GM19328 (cell line): ENCODE results near the gene CKAP2.
"Not testable (repeated sequence)": the region's sequence is repeated elsewhere in the genome, so short reads cannot be mapped to it uniquely, and the experiment has no call there.

Experiments
- ATAC-seq: cut with Tn5 transposase; IDR thresholded peaks from one replicate; pipeline ENCODE4 v1.9.1; 2021; ENCODE audit warnings: mild to moderate bottlenecking, moderate library complexity; ENCODE audit not compliant: unreplicated experiment

CKAP2 gene

DNA sequence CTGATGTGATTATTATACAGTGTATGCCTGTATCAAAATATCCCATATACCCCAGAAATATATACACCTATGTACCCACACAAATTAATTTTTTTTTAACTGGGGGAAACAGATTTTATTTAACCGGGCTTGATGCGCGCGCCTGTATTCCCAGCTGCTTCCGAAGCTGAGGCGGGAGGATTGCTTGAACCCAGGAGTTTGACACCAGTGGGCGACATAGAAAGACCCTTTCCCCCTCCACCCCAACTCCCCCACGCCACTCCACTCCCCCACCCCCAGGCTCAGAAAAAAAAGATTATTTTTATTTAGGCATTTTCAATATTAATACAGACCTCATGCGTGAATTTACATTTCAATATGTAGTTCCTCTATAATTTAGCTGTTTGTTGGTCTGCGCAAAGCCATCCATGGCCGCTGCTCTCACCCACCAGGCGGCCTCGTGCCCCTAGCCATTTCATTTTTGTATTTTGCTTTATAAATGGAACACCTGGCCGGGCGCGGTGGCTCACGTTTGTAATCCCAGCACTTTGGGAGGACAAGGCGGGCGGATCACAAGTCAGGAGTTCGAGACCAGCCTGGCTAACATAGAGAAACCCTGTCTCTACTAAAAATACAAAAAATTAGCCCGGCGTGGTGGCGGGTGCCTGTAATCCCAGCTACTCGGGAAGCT lies 4.0 kb upstream of the CKAP2 start:
- ATAC-seq = no peak

DNA sequence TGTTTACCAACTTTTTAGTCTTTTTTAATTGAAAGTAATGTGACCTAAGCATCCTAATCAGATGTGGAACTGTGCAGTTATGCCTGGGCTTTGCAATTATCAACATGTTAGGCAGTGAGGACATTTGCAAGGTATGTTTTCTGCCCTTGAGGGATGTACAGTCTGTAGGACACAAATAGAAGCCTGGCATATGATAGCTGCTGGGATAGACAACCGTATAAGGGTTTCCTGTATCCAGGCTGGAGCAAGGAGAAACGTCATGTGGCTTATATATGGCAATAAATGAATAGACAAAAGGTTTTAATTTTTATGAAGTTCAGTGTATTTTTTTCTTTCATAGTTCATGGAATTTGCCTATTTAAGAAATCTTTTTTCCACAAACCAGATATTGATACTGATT lies 2.8 kb upstream of the CKAP2 start:
- no peak for ATAC-seq

DNA sequence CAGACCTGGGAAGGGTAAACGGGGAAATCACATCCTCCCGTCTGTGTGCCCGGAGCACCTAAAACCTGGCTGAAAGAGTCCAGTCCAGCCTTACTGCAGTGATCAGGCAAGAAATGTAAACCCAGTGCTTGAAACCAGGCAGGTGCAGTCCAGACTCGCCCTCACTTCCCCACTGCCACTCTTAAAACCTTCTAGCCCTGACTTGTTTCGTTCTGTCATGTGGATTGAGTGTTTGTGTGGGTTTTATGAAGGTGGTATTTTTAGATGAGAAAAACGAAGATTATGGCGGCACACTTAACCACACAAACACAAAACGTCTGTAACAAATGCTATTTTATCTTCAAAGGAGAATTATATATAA lies 839 bp upstream of the CKAP2 start:
- ATAC-seq = peak; percentile 16

DNA sequence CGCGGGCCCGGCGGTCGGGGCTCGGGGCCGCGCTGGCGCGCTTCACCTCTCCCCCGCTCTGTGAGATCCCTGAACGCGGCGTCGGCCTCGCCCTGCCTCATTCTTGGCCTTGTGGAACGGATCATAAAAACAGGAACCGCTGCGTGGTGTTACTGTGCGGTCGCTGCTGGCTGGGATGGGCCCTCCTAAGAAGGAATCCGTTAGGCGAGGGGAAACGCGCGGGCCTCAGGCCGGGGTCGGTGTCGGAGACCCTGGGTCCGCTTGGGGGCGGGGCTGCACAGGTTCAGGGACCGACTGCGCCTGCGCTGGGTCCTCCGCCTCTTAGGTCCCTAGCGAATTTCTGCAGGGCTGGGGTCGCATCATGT lies 381 bp downstream of the CKAP2 start:
- peak; percentile 29 for ATAC-seq

DNA sequence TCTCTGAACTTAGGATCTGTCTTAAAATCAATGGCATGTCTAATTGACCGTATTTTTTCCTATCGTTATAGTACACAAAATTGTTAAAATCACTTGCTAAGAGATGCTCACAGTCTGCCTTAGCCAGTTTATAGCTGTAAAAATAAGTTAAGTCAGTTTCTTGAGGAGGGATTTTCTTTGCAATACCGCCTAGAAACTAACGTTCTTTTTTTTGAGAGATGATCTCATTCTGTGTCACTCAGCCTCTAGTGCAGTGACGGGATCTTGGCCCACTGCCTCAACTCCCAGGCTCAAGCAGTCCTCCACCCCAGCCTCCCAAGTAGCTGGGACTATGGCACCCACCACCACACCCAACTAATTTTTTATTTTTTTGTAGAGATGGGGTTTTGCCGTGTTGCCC lies 4.4 kb downstream of the CKAP2 start:
- no peak for ATAC-seq

DNA sequence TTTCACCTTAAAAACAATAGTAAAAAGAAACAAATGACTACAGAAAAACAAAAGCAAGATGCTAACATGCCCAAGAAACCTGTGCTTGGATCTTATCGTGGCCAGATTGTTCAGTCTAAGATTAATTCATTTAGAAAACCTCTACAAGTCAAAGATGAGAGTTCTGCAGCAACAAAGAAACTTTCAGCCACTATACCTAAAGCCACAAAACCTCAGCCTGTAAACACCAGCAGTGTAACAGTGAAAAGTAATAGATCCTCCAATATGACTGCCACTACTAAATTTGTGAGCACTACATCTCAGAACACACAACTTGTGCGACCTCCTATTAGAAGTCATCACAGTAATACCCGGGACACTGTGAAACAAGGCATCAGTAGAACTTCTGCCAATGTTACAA lies 6.0 kb downstream of the CKAP2 start:
- ATAC-seq = no peak

DNA sequence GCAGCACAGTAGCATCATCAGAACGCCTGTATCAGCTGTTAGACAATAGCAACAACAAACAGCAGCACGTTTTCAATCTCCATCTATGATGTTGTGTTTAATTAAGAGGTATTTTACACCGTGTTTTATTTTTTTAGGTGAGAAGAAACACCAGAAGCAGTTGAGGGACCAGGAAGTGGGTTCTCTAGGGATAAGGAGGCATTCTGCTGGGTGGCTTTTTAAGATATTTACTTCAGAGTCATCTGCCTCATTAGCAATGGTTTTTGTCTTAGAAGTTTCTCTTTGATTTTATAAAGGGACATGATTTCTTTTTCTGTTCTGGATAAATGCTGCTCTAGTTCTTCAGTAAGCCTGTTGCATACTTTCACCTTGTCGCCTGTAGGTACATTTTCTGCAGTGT lies 8.2 kb downstream of the CKAP2 start:
- ATAC-seq = no peak

DNA sequence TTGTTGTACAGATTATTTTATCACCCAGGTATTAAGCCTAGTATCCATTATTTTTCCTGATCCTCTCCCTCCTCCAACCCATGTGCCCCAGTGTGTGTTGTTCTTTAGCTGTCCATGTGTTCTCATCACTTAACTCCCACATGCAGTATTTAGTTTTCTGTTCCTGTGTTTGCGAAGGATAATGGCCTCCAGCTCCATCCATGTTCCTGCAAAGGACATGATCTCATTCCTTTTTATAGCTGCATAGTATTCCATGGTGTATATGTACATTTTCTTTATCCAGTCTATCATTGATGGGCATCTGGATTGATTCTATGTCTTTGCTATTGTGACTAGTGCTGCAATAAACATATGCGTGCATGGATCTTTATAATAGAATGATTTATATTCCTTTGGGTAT lies 13.2 kb downstream of the CKAP2 start:
- not testable (repeated sequence) for ATAC-seq

DNA sequence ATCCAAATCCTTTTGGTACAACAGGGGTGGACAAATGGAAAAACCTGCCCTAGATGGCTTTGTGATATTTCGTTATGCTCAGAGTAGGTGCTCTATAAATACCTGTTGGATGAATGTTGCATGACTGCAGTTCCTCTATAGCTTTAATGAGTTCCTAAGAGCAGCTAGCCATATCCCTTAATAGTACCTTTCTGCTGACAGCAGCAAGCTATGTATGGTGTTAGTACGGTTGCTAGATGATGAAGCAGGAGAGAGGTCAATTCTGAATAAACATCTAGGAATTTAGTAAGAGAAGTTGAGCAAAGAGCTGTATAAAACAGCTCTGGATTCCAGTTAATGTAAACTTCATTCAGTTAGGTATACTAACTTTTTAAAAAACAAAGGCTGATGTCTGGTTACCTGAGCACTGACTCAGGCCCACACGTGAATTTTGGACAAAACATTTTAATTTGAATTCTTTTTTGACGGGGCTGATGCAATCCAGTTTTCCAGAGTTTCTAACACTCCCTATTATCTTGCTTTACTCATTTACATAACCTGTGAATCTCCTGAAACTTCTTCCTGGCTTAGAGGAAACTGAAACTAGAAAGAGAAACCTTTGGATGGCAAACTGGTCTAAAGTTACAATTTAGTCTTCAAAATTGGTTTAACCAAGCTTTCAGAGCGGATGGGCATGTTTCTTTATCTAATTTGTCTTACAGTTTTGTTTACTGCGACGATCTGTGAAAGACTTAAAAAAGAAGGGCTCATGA lies 25.6 kb downstream of the CKAP2 start:
- ATAC-seq = not testable (repeated sequence)

DNA sequence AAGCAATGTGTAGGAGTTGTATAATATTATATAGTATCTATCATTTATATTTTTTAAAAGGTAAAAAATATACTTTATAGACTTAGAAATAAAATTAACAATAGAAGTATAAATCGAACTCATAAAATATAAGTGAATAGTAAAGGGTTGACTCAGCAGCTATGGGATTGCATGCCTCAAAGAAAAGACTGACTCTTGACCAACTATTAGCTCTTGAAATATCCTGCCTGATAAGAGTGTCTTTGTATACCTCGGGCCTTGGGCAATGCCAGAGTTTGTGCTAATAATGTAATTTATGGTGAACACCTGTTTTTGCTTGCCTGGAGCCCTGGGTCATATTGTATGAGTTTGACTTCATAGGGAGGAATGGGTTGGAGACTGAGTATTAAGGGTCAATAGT lies 31.8 kb downstream of the CKAP2 start:
- ATAC-seq = not testable (repeated sequence)

DNA sequence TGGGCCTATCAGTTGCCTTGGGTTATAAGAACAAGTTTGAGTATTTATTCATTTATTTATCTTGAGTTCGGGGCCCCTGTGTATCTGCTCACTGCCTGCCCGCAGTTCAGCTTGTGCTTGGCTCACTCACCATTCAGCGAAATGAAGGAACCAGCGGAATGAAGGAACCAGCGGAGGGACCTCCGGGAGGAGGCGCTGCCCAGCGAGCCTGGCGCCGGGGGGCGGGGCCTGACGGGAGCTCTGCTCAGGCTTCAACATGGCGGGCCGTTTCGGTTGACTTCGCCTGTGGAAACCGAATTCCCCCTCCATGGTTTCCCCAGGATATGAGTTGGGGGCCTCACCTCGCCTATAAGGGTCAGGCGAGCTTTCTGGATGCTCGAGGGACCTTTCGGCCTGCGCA lies 33.5 kb downstream of the CKAP2 start:
- ATAC-seq = not testable (repeated sequence)

DNA sequence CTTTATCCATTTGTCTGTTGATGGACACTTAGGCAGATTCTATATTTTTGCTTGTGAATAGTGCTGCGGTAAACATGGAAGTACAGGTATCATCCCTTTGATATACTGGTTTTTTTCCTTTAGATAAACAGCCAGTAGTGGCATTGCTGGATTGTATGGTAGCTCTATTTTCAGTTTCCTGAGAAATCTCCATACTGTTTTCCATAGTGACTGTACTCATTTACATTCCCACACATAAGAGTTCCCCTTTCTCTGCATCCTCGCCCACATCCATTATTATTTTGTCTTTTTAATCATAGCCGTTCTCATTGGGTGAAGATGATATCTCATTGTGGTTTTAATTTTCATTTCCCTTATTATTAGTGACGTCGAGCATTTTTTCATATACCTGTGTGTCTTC lies 35.7 kb downstream of the CKAP2 start:
- not testable (repeated sequence) for ATAC-seq

DNA sequence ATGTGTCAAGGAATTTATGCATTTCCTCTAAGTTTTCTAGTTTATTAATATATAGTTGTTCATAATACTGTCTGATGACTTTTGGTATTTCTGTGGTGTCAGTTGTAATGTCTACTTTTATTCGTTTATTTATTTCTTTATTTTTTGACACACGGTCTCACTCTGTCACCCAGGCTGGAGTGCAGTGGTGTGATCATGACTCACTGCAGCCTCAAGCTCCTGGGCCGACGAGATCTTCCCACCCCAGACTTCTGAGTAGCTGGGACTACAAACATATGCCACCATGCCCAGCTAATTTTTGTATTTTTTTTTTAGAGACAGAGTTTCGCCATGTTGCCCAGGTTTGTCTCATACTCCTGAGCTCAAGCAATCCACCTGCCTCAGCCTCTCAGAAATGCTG lies 39.0 kb downstream of the CKAP2 start:
- ATAC-seq = not testable (repeated sequence)

DNA sequence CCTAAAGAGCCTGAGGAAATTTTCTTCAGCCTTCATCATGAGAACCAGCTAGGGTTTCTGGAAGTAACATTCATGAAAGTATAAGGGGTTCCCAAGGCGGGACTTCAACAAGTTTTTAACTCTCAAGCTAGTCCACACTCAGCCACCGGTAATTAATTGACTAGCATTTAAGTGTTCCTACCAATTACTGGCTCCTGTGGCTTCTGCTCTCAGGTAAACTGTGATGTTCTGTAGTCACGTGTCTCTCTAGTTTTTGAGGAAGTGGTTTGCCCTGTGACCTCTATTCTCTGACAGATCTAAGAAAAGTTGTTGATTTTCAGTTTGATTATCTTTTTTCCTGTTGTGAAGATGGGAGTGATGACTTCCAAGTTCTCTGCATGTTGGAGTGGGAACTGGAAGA lies 42.7 kb downstream of the CKAP2 start:
- not testable (repeated sequence) for ATAC-seq

DNA sequence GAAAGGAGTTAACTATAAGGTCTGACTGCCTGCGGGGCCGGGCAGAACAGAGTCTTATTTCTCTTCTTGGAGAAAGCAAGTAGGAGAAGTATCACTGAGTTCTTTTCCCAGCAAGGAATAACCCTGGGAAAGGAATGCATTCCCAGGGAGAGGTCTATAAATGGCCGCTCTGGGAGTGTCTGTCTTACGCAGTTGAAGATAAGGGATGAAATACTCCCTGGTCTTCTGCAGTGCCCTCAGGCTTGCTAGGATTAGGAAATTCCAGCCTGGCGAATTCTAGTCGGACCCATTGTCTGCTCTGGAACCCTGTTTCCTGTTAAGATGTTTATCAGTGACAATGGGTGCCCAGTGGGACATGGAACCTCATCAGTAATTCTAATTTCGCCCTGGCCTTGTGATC lies 47.0 kb downstream of the CKAP2 start:
- not testable (repeated sequence) for ATAC-seq

DNA sequence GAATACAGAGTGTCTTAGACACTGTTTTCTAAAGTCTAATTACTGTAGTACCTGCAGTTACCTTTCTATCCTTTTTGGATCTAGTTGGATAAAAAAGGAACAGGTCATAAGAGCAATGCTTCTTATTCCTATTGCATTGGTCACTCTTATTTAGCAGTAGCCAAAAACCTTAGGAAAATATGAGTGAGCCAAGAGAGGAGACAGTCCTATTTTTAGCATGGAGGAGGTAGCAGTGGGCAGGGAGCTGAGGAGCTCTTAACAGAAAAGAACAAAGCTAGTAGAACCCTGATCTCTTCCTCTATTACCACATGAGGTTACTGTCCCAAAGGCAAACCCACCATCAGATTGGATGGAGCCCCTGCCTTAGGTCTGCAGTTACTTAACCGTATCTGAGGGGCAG lies 50.6 kb downstream of the CKAP2 start:
- not testable (repeated sequence) for ATAC-seq

DNA sequence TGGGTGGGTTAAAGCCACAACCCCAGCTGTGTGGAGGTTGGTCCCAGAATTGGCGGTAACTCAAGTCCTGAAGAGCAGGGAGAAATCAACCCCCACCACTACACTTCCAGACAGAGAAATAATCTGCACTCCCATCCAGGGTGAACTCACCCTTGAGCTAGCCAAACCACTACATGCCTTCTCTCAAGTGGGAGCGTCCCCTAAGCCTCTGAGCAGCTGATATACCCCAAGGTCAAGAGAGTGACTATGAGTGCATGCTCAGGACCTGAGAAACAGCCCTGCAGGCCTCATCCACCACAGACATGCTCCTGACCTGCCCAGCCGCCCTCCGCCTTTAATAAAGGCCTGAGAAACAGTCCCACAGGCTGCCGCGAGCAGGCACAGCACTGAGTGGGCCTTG lies 54.3 kb downstream of the CKAP2 start:
- not testable (repeated sequence) for ATAC-seq

DNA sequence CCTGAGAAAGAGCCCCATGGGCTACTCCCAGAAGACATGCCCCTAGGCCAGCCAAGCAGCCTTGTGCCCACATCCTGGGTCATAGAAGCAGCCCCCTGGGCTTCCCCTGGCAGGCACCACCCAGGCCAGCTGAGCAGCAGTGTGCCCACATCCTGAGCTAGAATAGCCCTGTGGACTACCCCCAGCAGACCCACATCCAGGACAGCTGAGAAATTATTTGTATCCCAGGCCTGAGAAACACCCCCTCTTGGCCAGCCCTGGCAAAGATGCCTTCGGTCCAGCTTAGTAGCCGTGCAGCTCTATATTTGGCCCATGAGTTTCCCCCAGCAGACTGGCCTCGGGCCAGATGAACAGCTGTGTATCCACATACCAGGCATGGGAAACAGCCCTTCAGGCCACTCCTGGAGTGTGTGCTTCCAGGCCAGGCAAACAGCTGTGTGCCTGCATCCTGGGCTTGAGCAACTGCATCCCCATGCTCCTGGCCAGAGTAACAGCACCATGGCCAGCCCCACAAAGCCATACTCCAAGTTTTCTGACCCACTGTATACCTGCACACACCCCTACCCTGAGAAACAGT lies 55.0 kb downstream of the CKAP2 start:
- not testable (repeated sequence) for ATAC-seq

DNA sequence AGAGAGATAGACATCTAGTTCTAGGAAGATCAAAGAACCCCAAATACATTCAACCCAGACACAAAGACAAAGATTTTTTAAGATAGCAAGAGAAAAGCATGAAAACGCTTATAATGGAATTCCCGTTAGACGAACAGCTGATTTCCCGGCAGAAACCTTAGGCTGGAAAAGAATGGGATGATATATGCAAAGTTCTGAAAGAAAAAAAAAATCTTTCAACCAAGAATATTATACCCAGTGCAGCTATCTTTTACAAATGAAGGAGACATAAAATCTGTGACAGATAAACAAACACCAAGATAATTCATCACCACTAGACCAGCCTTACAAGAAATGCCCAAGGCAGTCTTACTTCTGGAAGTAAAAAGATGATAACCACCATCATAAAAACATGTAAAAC lies 56.3 kb downstream of the CKAP2 start:
- ATAC-seq = not testable (repeated sequence)

DNA sequence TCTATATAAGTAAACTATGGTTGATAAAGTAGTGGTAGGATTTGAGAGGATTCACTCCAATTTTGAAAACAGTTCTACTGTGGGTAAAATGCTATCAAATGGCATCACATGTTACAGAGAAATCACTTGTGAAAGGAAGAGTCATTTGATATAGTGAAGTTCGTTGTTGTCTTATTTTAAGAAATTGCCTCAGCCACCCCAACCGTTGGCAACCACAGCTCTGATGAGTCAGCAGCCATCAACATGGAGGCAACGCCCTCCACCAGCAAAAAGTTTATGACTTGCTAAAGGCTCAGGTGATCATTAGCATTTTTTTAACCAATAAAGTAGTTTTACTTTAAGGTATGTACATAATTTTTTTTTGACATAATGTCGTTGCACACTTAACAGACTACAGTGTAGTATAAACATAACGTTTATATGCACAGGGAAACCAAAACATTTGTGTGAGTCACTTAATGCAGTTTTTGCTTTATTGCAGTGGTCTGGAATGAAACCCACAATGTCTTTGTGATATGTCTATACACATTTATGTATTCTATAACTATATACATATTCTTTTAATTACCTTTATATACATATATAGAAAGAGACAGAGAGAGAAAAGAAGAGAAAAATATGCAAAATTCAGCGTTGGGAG lies 58.8 kb downstream of the CKAP2 start:
- not testable (repeated sequence) for ATAC-seq

DNA sequence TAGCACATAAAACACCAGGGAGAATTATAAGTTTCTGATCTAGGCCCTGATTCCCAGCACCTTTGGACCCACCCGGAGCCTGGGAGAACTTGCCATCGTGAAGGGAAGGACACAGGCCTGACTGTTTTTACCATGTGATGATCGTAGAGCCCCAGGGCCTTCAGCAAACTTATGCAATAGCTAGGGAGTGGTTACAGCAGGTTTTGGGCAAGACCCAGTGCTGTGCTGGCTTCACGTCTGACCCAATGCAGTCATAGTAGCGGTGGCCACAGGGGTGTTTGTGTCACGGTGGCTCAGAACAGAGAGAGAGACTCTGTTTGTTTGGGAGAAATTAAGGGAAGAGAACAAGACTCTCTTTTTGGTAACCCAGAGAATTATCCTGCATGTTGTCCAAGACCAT lies 68.0 kb downstream of the CKAP2 start:
- not testable (repeated sequence) for ATAC-seq
